ENCODE data around the gene SKAP2. TPM values are rescaled to one million over a fixed set of nuclear protein-coding genes. Genes with fewer than 3 reads are reported as not detected.

SKAP2 gene
- polyA plus RNA-seq, 1 of the 3 experiments (the other 2 are of a cell fraction) = 0.69 TPM

DNA sequence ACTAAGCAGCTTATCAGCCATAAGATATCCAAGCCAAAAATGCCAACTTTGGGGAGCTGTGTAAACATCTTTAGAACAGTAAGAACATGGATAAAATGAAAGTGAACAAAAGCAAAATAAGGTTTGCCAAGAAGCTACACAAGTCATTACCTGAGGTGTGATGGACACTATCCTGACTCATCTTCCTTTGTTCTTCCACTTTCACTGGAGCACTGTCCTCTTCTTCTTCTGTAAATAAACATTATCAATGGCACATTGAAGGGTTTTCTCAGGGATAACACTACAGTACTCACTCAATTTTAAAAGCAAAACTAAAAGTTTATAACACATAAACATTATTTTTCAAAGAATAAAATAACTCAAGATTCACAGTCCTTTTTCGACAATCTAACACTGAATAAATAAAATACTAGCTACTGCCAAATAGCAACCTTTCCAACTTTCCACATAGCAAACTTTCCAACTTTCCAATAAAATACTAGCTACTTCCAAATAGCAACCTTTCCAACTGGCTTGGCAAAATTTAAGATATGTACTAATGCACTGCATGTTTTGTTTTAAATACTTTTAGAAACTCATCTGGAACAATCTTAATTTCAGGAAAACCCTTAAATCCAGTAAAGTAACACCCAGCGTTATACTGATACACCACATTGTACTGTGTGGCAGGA lies 174.1 kb downstream of the SKAP2 start (continued):
- TF ChIP-seq TAF1 (IDR thresholded peaks at IDR 0.05; ENCODE audit: borderline replicate concordance, low read depth, low read length) = no peak
- TF ChIP-seq IRF3 (IDR thresholded peaks at IDR 0.05; ENCODE audit: low read depth, low read length) = no peak

DNA sequence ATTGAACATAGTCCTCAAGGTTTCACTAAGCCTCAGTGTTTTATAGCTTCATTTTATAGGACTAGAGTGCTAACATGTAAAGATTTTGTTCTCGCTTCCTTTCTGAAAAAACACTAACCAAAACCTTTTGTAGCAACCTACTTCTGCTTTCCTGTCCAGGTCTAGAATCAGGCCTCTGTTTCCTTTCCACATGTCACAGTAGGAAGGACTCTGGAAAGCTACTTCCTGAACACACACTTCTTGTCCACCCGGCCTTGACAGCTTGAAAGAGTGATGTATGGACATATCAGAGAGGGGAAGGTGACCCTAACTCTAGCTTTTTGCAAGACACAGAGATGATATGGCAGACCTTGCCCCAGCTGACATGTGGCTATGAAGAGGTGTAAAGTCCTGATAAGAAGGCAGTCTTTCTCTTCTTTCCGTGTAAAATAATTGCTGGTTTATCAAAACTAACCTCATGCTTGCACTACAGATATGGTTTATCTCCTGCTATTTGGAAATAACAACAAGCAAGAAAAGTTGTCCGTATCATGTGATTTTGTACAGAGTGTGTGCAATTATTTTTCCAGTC lies 175.4 kb downstream of the SKAP2 start:
- Histone ChIP-seq H3K4me2 (no peak overlapping the region), H3K27ac (ENCODE audit: low read depth in 2 of 2, low read length in 1 of 2) (no peak overlapping the region)
- POLR2A ChIA-PET = no interaction called here

More for the DNA sequence above, 175.4 kb downstream of the SKAP2 start:
- no peak overlapping the region for H3K4me3 ChIP-seq (ENCODE audit: low read depth in 2 of 2, low read length in 1 of 2)
- no peak overlapping the region for H3K9ac ChIP-seq
- H3K36me3 ChIP-seq (replicated peaks in 1 of 2; ENCODE audit: control insufficient read depth in 1 of 2, insufficient read depth in 2 of 2, low read length in 1 of 2) = no peaks in the 10 kb centered on the region
- TF ChIP-seq FOXM1 (IDR thresholded peaks at IDR 0.05; ENCODE audit: low read depth) = no peak
- TF ChIP-seq NFIC (IDR thresholded peaks at IDR 0.05; ENCODE audit: borderline replicate concordance) = no peak
- no peak for TF ChIP-seq ZBTB33 (IDR thresholded peaks at IDR 0.05; ENCODE audit: borderline replicate concordance, low read depth)
- TF ChIP-seq, protein P1, sequence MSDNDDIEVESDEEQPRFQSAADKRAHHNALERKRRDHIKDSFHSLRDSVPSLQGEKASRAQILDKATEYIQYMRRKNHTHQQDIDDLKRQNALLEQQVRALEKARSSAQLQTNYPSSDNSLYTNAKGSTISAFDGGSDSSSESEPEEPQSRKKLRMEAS (IDR thresholded peaks at IDR 0.05; ENCODE audit: low read depth) = no peak
- no peak for TF ChIP-seq IRF3 (IDR thresholded peaks at IDR 0.05; ENCODE audit: low read depth, low read length)
- TF ChIP-seq FOXJ3 (CRISPR knock-in tag; IDR thresholded peaks at IDR 0.05) = no peak
- no peak for TF ChIP-seq GABPA (IDR thresholded peaks at IDR 0.05; ENCODE audit: low read depth)
- no peak for TF ChIP-seq MEF2A (IDR thresholded peaks at IDR 0.05; ENCODE audit: borderline replicate concordance, low read depth)
- TF ChIP-seq EZH2phosphoT487 (IDR thresholded peaks at IDR 0.05; ENCODE audit: borderline replicate concordance, low read depth) = no peak
- TF ChIP-seq CTCF (IDR thresholded peaks at IDR 0.05) = no peak
- no peak for TF ChIP-seq JUND (IDR thresholded peaks at IDR 0.05)
- no peak for TF ChIP-seq REST (IDR thresholded peaks at IDR 0.05; ENCODE audit: low read depth, low read length)
- TF ChIP-seq POLR2AphosphoS5 (IDR thresholded peaks at IDR 0.05; ENCODE audit: low read depth, low read length) = no peak
- TF ChIP-seq RAD21 (IDR thresholded peaks at IDR 0.05; ENCODE audit: low read length) = no peak
- TF ChIP-seq FOSL2 (IDR thresholded peaks at IDR 0.05; ENCODE audit: borderline replicate concordance, low read depth) = no peak
- H3K79me2 ChIP-seq (ENCODE audit: insufficient read depth) = no peaks in the 10 kb centered on the region
- 62% methylated on average over 4 of the region's 4 CpGs for WGBS (ENCODE audit: low lambda C conversion rate)
- no peak for DNase-seq
- H3K27me3 ChIP-seq (ENCODE audit: insufficient read depth) = peaks cover 4% of the 10 kb centered on the region; the same call in 1 of the 2 replicates
- no peaks in the 10 kb centered on the region for H4K20me1 ChIP-seq (ENCODE audit: insufficient read depth)
- H3K4me1 ChIP-seq (ENCODE audit: control insufficient read depth in 1 of 2, insufficient read depth in 2 of 2, low read depth in 1 of 2, low read length in 1 of 2) = peaks cover 0 to 5% of the 10 kb centered on the region in 2 experiments; a peak in 2 of 4 replicates
- H2AFZ ChIP-seq (ENCODE audit: low read depth) = no peak overlapping the region
- no peaks in the 10 kb centered on the region for H3K9me3 ChIP-seq
- CTCF ChIA-PET = interaction anchor here (0.6 to 8.1 kb wide), 9 partner anchors 8 to 460 kb away, joined by 3 to 77 read pairs (median 3); no protein-coding TSS in a partner anchor
- no peaks in the 10 kb centered on the region for H3K9me2 ChIP-seq
- H3F3A ChIP-seq (replicated peaks; ENCODE audit: insufficient read depth) = no peaks in the 10 kb centered on the region
